Ectodermal cell (in vitro differentiated cells): ENCODE measurements around the gene LRRC45.

Experiments used
- H3K27ac ChIP-seq: 2 replicates; pipeline ENCODE4 v1.7.0; 2013; ENCODE audit warnings: mild to moderate bottlenecking, low read depth, low read length; ENCODE audit not compliant: insufficient read depth, poor library complexity, severe bottlenecking
- H3K27me3 ChIP-seq: 2 replicates; pipeline ENCODE4 v1.7.0; 2013; ENCODE audit warnings: mild to moderate bottlenecking, low read length; ENCODE audit not compliant: insufficient read depth, control insufficient read depth, poor library complexity, severe bottlenecking
- H3K36me3 ChIP-seq: one replicate; pipeline ENCODE4 v1.7.0; 2013; ENCODE audit warnings: low read length; ENCODE audit not compliant: control insufficient read depth, insufficient read depth
- H3K4me1 ChIP-seq: one replicate; pipeline ENCODE4 v1.7.0; 2013; ENCODE audit warnings: low read length; ENCODE audit not compliant: control insufficient read depth, insufficient read depth
- H3K4me3 ChIP-seq: 2 replicates; pipeline ENCODE4 v1.7.0; 2013; ENCODE audit warnings: low read depth, low read length, control low read depth; ENCODE audit not compliant: insufficient read depth
- H3K9me3 ChIP-seq: 2 replicates; pipeline ENCODE4 v1.7.0; 2013; ENCODE audit warnings: mild to moderate bottlenecking, low read length, moderate library complexity; ENCODE audit not compliant: control insufficient read depth
- WGBS, 2 experiments: methylation state at CpG; one replicate each; pipeline ENCODE4 v1.1.7; 2013; ENCODE audit warnings: missing lambda C conversion rate in 2 of 2; 5-methylcytosine and 5-hydroxymethylcytosine counted together

The LRRC45 gene

DNA sequence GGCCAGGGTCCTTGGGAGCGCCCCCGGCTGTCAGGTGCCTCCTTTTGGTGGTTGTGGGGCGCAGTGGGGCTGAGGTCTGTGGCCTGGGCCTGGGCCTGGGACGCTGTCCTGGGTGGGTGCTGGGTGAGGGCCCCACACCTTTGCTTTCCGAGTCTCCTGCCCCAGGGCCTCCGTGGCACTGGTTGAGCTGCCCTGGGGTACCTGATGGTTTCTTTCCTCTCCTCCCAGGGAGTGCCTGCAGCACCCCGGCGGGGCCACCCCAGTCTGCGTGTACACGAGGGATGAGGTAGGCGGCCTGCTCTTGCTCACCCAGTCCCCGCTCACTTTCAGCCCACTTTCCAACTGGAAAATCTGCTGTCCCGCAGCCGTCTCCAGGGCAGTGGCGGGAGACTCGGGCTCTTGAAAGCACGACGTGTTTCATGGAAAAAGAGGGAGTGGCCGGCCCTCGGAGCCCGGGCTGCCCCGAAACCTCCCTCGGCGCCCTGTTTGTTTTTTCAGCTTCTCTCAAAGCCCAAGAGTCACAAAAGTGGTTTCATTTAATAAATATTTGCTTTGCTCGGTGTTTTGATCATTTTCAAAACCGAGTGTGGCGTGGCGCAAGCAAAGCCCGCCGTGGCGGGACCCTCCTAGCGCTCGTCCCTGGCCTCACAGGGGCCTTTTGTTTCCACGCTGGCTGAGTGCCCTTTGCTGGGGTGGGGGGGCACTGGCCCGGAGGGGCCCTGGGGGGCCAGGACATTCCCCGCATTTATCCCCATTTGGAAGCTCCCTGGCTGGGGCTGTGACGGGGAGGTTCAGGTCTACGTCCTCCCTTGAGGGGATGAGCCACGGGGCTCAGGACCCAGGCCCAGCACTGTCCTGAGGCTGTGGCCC is 28.3 kb upstream of the LRRC45 start:
- no peaks in the 10 kb centered on the region for H3K27me3 ChIP-seq
- H3K27ac ChIP-seq: no peak overlapping the region
- no peak overlapping the region for H3K4me3 ChIP-seq
- H3K9me3 ChIP-seq: no peaks in the 10 kb centered on the region
- peaks cover 50% of the 10 kb centered on the region for H3K4me1 ChIP-seq
- peaks cover 4% of the 10 kb centered on the region for H3K36me3 ChIP-seq
- WGBS, 2 experiments: 87 to 89% methylated on average over 39 of the region's 39 CpGs

DNA sequence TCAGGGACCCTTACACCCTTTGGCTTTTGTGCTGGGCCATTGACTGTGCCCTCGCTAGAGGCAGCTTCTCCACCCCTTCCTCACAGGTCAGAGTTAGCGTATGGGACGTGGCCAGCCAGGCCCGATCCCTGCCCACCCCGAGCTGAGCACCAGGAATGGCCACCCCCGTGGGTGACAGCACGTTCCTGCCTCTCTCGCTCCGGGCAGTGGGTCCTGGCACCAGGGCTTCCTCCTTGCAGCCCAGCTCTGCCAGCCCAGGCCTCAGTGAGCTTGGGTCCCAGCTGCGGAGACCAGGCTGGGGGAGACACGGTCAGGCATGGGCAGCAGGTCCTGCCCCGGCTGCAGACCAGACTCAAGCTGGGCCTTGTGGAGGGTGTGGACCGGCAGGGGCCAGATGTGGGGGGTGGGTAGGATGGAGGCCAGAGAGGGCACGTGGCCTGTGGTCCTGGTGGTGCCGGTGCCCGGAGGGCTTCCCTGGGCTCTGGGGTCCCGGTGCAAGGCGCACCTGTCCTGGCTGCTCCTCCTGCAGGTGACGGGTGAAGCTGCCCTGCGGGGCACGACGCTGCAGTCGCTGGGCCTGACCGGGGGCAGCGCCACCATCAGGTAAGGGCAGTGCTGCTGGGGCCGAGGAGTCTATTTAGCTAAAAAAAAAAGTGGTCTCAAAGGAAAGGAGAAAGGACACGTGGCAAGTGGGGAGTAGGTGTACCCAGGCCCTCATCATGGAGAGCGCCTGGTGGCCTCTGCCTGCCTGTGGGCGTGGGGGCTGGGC is 27.5 kb upstream of the LRRC45 start:
- Histone ChIP-seq H3K36me3 (no peaks in the 10 kb centered on the region), H3K4me3 (no peak overlapping the region), H3K27ac (no peak overlapping the region), H3K4me1 (peaks cover 57% of the 10 kb centered on the region), H3K9me3 (no peaks in the 10 kb centered on the region), H3K27me3 (no peaks in the 10 kb centered on the region)
- 94 to 95% methylated on average over 29 of the region's 29 CpGs for WGBS, 2 experiments

DNA sequence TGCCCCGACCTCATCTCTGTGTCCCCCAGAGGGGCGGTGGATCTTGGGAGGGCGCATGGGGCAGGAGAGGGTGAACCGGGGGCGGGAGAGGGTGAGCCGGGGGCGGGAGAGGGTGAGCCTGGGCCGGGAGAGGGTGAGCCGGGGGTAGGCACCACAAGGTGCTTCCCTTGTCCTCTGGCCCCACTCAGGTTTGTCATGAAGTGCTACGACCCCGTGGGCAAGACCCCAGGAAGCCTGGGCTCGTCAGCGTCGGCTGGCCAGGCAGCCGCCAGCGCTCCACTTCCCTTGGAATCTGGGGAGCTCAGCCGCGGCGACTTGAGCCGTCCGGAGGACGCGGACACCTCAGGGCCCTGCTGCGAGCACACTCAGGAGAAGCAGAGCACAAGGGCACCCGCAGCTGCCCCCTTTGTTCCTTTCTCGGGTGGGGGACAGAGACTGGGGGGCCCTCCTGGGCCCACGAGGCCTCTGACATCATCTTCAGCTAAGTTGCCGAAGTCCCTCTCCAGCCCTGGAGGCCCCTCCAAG is 26.8 kb upstream of the LRRC45 start:
- no peaks in the 10 kb centered on the region for H3K36me3 ChIP-seq
- no peaks in the 10 kb centered on the region for H3K9me3 ChIP-seq
- WGBS, 2 experiments: 94 to 96% methylated on average over 28 of the region's 28 CpGs
- H3K4me1 ChIP-seq: peaks cover 58% of the 10 kb centered on the region
- H3K27me3 ChIP-seq: no peaks in the 10 kb centered on the region
- H3K4me3 ChIP-seq: no peak overlapping the region
- H3K27ac ChIP-seq: no peak overlapping the region

DNA sequence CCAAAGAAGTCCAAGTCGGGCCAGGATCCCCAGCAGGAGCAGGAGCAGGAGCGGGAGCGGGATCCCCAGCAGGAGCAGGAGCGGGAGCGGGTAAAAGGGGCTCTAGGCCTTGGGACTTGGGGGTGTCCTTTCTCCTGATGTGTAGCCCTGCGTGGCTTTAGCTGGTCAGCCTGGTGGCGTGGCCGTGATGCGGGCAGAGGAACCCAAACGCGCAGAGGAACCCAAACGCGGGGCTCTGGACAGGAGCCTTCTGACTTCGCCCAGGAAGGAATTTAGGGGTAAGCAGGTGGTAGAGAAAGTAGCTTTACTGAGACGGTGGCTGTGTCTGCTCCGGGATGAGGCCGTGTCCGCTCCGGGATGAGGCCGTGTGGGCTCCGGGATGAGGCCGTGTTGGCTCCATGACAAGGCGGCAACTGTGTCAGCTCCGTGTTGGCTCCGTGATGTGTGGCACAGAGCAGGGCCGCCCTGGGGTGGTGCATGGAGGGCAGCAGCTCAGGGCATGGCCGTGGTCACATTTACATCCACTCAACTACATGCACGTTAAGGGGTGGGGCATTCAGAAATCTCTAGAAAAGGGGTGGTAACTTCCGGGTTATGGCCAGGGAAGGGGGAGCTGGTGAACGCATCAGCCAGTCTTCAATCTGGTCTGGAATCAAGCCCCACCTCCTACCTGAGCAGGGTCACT is 26.2 kb upstream of the LRRC45 start:
- no peaks in the 10 kb centered on the region for H3K36me3 ChIP-seq
- H3K27me3 ChIP-seq: no peaks in the 10 kb centered on the region
- 95 to 96% methylated on average over 30 of the region's 30 CpGs for WGBS, 2 experiments
- no peak overlapping the region for H3K27ac ChIP-seq
- peaks cover 58% of the 10 kb centered on the region for H3K4me1 ChIP-seq
- H3K4me3 ChIP-seq: no peak overlapping the region
- H3K9me3 ChIP-seq: no peaks in the 10 kb centered on the region

DNA sequence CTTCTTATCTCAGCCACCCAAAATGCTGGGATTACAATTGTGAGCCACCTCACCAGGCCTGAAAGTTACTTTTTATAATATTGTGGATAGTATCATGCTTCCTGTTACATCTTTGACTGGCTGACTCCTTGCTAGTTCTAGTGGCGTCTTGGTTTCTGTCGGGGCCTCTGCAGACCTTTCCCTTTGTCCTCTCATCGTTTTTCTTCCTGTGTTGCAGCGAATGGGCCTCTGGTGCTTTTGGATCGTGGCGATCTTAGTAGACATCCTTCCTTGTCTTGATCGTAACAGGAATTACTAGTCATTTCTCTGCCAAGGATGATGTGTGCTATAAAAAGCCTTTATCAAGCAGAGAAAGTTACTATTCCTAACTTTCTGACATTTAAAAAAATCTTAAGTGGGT is 24.9 kb upstream of the LRRC45 start:
- Histone ChIP-seq H3K36me3 (no peaks in the 10 kb centered on the region), H3K27me3 (no peaks in the 10 kb centered on the region), H3K4me1 (peaks cover 46% of the 10 kb centered on the region), H3K27ac (peak overlapping the region; percentile 16), H3K9me3 (no peaks in the 10 kb centered on the region), H3K4me3 (no peak overlapping the region)
- 90 to 95% methylated on average over 7 of the region's 7 CpGs for WGBS, 2 experiments

DNA sequence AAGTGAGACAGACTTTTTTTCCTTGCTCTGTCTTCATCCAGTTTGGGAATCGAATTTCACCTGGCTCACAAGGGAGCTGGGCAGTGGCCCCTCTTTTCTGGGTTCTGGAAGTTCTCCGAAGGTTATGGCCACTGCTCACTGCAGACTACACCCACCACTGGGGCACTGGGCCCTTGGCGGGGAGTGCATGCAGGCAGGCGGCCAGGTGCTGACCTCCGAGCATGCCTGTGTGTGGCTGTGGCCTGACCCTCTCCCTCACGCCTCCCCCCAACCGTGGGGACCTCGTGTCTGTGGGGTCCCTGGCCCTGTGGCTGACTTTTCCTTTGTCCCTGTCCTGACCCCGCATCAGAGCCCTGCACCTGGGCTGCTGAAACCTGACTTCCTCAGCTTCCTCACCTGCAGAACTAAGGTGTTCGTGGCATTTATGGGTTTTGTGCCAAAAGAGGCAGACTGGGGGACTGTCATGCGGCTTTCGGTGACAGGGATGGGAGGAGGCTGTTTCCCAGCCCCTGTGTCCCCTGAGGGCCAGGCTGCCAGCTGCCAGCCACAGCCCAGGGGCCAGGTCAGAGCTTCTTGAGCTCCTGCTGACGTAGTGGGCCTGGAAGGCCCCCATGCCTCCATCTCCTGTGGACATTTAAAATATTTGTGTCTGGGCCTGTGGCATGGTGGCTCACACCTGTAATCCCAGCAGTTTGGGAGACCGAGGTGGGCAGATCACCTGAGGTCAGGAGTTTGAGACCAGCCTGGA is 24.2 kb upstream of the LRRC45 start:
- no peaks in the 10 kb centered on the region for H3K9me3 ChIP-seq
- H3K36me3 ChIP-seq: no peaks in the 10 kb centered on the region
- WGBS, 2 experiments: 94 to 95% methylated on average over 14 of the region's 14 CpGs
- H3K27ac ChIP-seq: no peak overlapping the region
- H3K4me1 ChIP-seq: peaks cover 46% of the 10 kb centered on the region
- no peaks in the 10 kb centered on the region for H3K27me3 ChIP-seq
- H3K4me3 ChIP-seq: no peak overlapping the region

DNA sequence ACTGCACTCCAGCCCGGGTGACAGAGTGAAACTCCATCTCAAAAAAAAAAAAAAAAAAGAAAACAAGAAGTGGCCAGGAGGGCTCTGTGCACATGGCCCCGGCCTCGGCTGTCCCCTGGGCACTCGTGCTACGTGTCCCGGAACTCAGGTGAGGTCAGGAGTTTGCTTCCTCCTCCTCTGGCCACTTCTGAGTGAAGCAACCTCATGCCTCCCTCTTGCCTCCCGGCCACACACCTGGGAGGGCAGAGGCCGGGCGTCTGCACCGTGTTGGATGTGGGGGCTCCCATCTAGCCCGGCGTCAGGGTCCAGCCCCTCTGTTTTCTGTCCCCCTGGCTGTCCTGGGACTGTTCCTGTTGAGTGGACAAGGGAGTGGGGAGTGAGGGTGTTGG is 23.5 kb upstream of the LRRC45 start:
- Histone ChIP-seq H3K27me3 (no peaks in the 10 kb centered on the region), H3K4me1 (peaks cover 39% of the 10 kb centered on the region), H3K4me3 (no peak overlapping the region), H3K9me3 (no peaks in the 10 kb centered on the region), H3K27ac (no peak overlapping the region), H3K36me3 (no peaks in the 10 kb centered on the region)
- WGBS, 2 experiments: 93 to 94% methylated on average over 12 of the region's 12 CpGs

DNA sequence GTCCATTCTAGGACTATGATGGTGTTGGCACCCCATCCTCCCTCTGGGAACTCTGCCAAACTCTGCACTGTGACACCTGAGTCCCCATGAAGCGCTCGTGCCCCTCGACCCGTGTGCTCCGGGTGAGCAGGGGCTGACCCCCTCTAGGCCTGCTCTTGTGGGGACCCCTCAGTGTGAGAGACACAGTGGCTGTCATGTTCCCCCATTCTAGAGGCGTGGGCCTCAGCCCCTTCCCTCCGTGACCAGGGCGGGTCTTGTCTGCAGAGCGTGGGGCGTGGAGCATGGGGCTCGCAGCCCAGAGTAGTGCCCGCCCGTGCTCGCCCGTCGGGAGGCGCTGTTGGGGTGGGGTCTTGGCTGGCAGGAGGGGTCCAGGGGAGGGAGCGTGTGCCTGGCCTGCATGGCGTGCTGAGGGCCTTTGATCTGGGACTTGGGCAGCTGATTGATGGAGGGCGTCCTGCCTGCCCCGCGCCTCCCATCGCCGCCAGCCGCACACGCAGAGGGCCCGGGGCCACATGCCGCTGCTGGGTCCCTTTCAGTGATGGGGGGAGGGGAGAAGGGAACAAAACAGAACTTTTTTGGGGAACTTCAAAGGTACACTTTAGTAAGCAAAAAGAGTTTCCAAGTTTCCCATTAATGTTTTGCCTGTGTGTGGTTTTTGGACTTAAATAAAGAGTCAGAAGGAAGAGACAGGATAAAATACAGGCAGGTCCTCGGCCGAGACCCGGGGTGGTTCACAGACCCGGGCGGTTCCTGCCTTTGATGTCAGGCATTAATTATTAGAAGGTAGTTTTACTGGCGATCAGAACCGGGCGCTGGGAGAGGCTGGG is 22.9 kb upstream of the LRRC45 start:
- no peak overlapping the region for H3K27ac ChIP-seq

More for the DNA sequence above, 22.9 kb upstream of the LRRC45 start:
- 90 to 91% methylated on average over 36 of the region's 36 CpGs for WGBS, 2 experiments
- H3K36me3 ChIP-seq: no peaks in the 10 kb centered on the region
- H3K27me3 ChIP-seq: no peaks in the 10 kb centered on the region
- no peak overlapping the region for H3K4me3 ChIP-seq
- no peaks in the 10 kb centered on the region for H3K9me3 ChIP-seq
- H3K4me1 ChIP-seq: peaks cover 34% of the 10 kb centered on the region
